ENCODE measurements around the gene RBFOX2. TPM values are rescaled to one million over a fixed set of nuclear protein-coding genes. Genes with fewer than 3 reads are reported as not detected.

RBFOX2 gene
- total and polyA plus RNA-seq, 3 donors from 2014 or later: 53.4 to 85.2 (median 63.9) TPM

DNA sequence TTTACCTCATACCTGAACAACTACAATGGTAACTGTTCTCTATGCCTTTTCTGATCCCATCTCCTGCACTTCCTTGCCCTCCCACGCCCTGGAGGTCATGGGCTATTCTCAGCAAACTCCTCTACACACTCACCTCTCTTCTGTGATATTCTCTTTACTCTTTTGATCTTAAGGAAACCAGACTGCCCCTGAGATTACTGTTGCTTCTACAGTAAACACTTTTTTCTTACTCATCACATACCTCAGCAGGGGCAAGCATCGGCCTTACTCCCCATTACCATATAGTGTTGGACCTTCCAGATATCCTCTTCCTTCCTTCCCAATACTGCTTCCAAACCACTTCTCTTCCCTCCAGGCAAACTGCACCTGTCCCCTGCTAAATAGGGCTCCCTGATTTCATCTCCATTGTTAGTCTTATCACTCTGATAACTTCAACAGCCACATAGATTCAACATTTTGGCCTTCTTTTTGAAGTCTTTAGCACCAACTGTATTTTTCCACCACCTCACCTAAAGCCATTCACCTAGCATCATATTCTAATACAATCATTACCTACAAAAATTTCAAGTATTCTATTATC lies 141.2 kb downstream of the RBFOX2 start:
- no peak overlapping the region for H3K27ac ChIP-seq
- no peaks in the 10 kb centered on the region for H3K36me3 ChIP-seq (ENCODE audit: low read depth, missing control alignments)
- peaks cover 2% of the 10 kb centered on the region for H3K4me1 ChIP-seq
- TF ChIP-seq, protein P1, sequence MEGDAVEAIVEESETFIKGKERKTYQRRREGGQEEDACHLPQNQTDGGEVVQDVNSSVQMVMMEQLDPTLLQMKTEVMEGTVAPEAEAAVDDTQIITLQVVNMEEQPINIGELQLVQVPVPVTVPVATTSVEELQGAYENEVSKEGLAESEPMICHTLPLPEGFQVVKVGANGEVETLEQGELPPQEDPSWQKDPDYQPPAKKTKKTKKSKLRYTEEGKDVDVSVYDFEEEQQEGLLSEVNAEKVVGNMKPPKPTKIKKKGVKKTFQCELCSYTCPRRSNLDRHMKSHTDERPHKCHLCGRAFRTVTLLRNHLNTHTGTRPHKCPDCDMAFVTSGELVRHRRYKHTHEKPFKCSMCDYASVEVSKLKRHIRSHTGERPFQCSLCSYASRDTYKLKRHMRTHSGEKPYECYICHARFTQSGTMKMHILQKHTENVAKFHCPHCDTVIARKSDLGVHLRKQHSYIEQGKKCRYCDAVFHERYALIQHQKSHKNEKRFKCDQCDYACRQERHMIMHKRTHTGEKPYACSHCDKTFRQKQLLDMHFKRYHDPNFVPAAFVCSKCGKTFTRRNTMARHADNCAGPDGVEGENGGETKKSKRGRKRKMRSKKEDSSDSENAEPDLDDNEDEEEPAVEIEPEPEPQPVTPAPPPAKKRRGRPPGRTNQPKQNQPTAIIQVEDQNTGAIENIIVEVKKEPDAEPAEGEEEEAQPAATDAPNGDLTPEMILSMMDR (IDR thresholded peaks at IDR 0.05): no peak
- TF ChIP-seq POLR2A (IDR thresholded peaks at IDR 0.05): no peak
- intact Hi-C loops (cut with DNase I; ENCODE audit: low total_unique reads): no loop called here
- no peak overlapping the region for H3K4me3 ChIP-seq
- no peak for DNase-seq
- no peaks in the 10 kb centered on the region for H3K27me3 ChIP-seq
- H3K9me3 ChIP-seq: no peaks in the 10 kb centered on the region
- 86 to 96% methylated on average over 2 of the region's 2 CpGs for WGBS, 2 donors

DNA sequence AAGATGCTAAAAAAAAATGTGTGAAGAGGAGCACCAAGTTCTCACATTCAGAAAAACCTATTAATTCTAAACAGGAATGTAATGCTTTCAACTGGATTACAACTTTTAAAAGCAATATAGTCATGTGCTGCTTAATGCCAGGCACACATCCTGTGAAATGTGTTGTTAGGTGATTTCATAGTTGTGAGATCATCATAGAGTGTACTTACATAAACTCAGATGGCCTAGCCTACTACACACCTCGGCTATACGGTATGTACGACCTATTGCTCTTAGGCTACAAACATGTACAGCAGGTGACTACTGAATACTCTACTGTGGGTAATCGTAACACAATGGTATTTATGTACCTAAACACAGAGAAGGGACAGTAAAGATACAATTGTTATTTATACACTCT lies 142.3 kb downstream of the RBFOX2 start:
- Histone ChIP-seq H3K27ac (no peak overlapping the region), H3K4me3 (no peak overlapping the region), H3K4me1 (peaks cover 4% of the 10 kb centered on the region), H3K36me3 (ENCODE audit: low read depth, missing control alignments) (no peaks in the 10 kb centered on the region), H3K27me3 (no peaks in the 10 kb centered on the region), H3K9me3 (no peaks in the 10 kb centered on the region)
- intact Hi-C loops (cut with DNase I; ENCODE audit: low total_unique reads): no loop called here
- 88 to 97% methylated on average over 4 of the region's 4 CpGs for WGBS, 2 donors
- no peak for TF ChIP-seq POLR2A (IDR thresholded peaks at IDR 0.05)
- TF ChIP-seq, protein P1 (IDR thresholded peaks at IDR 0.05): no peak
- no peak for DNase-seq

DNA sequence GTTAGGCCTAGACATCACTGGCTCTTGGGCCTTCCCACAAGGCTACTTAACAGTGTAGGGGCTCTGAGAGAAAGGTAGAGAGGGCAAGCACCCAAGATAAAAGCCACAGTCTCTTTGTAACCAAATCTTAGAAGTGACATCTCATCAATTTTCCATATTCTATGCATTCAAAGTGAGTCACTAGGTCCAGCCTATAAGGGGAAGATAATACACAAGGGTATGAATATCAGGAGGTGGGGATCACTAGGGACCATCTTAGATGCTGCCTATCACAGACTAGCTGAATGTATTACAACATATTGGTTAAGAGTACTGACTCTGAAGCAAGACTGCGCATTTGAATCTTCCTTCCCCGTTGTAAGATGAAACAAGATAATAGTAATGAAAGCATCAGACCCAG lies 144.1 kb downstream of the RBFOX2 start:
- no peak for DNase-seq
- no peaks in the 10 kb centered on the region for H3K36me3 ChIP-seq (ENCODE audit: low read depth, missing control alignments)
- no peak overlapping the region for H3K4me3 ChIP-seq
- H3K27ac ChIP-seq: no peak overlapping the region
- no peak for TF ChIP-seq POLR2A (IDR thresholded peaks at IDR 0.05)
- TF ChIP-seq, protein P1 (IDR thresholded peaks at IDR 0.05): no peak
- no peaks in the 10 kb centered on the region for H3K9me3 ChIP-seq
- no peaks in the 10 kb centered on the region for H3K27me3 ChIP-seq
- H3K4me1 ChIP-seq: peaks cover 4% of the 10 kb centered on the region
- WGBS, 2 donors: 82 to 92% methylated on average over 2 of the region's 2 CpGs
- intact Hi-C loops (cut with DNase I; ENCODE audit: low total_unique reads): no loop called here

DNA sequence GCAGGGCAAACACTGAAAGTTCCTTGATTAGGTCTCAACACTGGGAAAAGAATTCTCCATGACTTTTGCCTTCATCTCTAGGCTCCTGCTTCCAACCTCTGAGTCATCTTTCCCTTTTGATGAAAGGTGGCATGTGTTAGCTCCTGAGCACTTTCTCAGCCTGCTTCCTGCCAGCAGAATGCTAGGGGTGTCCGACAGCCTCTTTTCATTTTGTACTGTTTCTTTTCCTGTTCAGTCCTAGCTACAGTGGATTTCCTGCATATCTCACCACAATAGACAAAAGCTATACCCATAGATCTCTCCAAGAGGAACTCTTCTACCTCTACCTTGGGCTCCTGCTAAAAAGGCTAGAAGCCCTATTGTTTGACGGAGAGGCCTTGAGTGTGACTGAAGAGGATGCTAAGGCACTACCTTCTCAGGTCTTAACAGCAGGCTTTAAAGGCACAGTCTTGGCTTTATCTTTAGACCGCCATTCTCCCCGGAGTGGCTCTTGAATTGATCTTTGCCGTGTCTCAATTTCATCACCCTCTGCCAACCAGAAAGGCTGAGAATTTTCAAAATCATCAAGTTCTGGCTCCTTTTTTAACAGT lies 145.5 kb downstream of the RBFOX2 start:
- intact Hi-C loops (cut with DNase I; ENCODE audit: low total_unique reads): no loop called here

More for the DNA sequence above, 145.5 kb downstream of the RBFOX2 start:
- H3K4me3 ChIP-seq: no peak overlapping the region
- no peaks in the 10 kb centered on the region for H3K27me3 ChIP-seq
- H3K9me3 ChIP-seq: no peaks in the 10 kb centered on the region
- peaks cover 4% of the 10 kb centered on the region for H3K4me1 ChIP-seq
- WGBS, 2 donors: 85% methylated on average over 5 of the region's 5 CpGs
- no peak overlapping the region for H3K27ac ChIP-seq
- no peak for TF ChIP-seq POLR2A (IDR thresholded peaks at IDR 0.05)
- TF ChIP-seq, protein P1 (IDR thresholded peaks at IDR 0.05): no peak
- H3K36me3 ChIP-seq (ENCODE audit: low read depth, missing control alignments): no peaks in the 10 kb centered on the region
- DNase-seq: no peak
